Stimulated activated CD8-positive, alpha-beta memory T cell treated with anti-CD3 and anti-CD28 coated beads, Interleukin-4, amount 100 ng/mL, for 1 hour (primary cell): Measurements from ENCODE around the gene MAPK8IP3.
"Not testable (repeated sequence)": the region's sequence is repeated elsewhere in the genome, so short reads cannot be mapped to it uniquely, and the experiment has no call there.

Experiments
- DNase-seq, 2 donors: peaks; one replicate each; pipeline ENCODE4 v3.0.0-alpha.2; 2020; ENCODE audit warnings: low read depth in 2 of 2, low spot score in 1 of 2

Gene MAPK8IP3

DNA sequence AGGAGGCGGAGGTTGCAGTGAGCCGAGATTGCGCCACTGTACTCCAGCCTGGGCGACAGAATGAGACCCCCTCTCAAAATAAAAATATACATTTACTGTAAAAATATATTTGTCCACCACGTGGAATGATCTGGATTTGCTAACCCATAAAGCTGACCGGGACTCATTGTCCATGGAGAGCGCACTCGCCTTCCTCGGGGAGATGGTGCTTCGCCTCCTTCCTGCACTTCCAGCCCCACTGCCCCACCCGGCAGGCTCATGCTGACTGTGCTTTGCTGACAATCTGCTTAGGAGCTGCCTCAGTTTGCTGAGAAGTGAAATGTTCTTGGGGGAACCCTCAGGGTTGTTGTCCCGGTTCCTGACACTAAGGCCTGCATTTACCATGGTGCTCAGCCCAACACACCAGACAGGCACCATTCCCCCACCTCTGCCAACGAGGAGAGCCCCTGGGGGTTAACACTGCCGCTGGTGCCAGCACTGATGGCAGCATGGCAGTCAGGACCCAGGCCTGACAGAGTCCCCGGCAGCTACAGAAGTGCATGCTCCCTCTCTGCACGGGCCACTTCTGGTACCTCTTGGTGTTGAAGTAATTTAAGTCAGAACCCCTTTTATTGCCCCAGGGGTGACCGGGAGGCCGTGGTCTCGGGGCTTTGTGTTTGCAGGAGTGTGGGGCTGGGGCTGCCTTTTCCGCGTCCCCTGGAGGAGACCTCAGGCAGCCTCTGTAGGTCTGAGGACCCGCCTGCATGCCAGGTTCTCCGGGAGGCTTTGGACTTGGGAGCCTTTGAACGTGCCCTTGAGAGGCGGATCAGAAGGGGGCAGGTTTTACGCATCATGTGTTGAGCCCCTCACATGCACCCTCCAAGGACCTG is 79.2 kb downstream of the MAPK8IP3 start:
- DNase-seq = no peak

DNA sequence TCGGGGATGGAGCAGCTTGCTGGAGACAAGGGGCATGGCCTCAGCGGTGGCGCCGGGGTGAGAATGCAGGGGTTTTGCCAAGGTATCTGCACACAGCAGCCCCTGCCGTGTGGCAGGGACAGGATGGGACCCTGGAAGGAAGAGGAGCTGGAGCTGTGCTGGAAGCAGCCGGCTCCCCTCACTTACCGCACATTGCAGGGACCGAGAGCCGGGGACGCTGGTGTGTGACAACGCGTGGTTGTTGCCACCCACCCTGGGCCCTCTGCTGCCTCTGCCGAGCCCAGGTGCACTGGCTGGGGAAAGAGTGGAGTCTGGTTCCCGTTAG is 79.8 kb downstream of the MAPK8IP3 start:
- no peak for DNase-seq

DNA sequence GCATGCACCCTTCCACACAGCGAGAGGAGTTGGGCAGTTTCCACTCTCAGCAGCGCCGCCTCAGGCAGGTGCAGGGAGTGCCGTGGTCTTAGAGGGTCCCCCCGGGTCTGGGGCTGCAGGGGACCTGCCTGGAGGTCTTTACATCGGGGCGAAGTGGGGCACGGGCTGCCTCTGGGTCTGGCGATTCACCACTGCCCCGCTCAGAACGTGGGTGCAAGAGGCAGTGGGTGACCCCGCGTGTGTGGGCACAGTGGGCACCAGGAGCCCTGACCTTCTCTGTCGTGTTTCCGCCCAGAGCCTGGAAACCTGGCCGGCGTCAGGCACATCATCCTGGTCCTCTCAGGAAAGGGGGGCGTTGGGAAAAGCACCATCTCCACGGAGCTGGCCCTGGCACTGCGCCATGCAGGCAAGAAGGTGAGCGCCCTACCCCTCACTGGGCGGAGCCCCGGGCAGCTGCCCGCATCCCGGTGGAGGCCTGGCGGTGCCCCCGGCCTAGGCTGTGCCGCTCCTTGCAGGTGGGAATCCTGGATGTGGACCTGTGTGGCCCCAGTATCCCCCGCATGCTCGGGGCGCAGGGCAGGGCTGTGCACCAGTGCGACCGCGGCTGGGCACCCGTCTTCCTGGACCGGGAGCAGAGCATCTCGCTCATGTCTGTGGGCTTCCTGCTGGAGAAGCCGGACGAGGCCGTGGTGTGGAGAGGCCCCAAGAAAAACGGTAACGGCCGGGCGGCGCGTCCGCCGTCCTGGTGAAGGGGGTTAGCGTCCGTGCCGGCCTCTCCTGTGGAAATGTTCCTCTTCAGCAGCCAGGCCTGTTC is 80.5 kb downstream of the MAPK8IP3 start:
- DNase-seq = no peak

DNA sequence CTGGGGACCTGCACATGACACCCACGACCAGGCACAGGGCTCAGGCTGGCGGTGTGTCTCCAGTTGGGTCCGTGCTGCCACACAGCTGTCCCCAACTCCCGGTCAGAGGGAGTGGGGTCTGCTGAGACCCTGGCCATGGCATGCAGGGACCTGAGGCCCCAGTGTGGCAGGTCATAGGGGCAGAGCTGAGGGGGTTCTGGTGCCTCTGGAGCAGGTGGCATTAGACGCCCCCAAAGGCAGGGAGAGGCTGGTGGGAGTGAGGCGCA is 81.0 kb downstream of the MAPK8IP3 start:
- no peak for DNase-seq

DNA sequence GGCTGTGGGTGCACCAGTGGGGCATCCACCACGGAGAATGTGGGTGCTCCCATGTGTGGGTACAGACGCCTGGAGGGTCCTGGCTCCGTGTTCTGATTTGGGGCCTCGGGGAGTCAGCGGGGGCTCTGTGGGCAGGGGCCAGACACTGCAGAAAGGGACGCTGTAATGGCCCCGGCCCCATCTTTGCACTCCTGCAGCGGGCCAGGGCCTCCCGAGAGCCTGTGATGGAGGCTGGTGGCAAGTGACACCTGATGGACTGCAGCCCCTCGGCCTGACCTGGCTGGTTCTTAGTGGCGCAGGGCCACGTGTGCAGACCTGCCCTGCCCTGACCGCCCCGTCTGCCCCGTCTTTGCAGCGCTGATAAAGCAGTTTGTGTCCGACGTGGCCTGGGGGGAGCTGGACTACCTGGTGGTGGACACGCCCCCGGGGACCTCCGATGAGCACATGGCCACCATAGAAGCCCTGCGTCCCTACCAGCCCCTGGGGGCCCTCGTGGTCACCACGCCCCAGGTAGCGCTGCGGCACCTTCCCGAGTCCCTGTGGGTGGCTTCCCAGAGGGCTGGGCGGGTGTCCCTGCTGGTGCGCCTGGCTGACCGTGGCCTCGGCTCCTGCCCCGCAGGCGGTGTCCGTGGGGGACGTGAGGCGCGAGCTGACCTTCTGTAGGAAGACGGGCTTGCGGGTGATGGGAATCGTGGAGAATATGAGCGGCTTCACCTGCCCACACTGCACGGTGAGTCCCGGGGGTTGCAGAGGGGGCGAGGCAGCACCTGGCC is 81.5 kb downstream of the MAPK8IP3 start:
- no peak for DNase-seq

DNA sequence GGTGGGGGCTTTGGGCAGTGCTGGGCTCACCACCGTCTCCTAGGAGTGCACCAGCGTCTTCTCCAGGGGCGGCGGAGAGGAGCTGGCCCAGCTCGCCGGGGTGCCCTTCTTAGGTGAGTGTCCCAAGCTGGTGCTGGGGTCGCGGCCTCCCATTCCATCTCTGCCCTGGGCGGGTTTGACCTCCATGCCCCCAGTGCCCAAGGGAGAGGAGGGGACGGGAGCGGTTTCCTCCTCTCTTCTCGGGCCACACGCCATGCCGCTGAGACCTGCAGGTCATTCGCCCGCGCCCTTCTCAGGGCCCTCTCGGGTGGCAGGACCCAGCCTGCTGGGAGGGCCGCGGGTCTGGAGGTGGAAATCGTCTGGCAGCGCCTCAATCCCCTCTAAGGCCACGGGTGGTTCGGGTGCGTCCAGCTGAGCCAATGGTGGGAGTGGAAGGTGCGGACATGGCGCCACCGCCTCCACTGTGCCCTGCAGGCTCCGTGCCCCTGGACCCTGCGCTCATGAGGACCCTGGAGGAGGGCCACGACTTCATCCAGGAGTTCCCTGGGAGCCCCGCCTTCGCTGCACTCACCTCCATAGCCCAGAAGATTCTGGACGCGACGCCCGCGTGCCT is 82.2 kb downstream of the MAPK8IP3 start:
- DNase-seq = no peak

DNA sequence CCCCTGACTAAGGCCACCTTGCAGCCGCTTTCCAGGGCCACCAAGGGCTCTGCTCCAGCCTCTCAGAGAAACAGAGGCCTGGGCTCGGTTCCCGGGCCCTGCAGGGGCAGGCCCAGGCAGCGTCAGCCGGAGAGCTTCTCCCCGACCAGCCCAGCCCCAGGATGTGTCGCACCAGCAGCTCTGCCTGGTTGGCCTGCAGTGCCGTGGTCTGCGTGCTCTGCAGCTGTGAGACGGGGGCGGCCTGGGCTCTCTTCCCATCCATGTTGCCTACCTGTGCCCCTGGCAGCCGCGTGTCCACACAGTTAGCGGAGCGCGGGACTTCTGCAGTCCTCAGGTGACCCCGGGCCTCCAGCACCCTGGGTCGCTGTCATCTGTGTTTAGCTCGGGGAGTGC is 82.7 kb downstream of the MAPK8IP3 start:
- DNase-seq = no peak

DNA sequence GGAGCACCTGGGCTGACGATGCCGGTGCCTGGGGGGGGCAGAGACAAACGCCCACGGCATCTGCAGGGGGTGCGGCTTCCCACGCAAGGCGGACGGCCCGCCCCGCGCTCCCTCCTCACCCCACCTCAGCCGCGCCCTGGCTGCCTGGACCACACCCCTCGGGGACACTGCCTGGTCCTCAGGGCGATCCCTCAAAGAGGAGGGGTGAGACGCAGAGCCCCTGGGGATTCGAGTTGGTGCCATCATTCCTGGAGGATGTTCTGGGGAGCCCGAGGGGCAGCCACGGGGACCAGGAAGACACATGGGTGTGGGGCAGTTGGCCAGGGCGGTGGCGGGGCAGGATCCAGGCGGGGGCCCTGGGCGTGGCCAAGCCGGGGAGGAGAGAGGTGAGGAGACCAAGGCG is 83.6 kb downstream of the MAPK8IP3 start:
- DNase-seq = no peak

DNA sequence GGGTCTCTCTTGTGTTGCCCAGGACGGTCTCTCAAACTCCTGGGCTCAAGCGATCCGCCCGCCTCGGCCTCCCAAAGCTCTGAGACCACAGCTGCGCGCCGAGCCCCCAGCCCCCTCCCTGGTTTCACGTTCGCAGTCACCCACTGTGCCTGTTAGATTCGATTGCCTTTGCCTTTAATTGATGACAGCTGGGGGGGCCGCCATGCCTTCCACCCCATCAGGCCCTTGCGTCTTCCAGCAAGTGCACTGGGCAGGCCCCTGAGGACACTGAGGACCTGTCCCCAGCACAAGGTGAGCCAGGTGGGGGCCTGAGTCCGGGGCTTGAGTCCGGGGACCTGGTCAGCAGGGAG is 84.2 kb downstream of the MAPK8IP3 start:
- DNase-seq = no peak

DNA sequence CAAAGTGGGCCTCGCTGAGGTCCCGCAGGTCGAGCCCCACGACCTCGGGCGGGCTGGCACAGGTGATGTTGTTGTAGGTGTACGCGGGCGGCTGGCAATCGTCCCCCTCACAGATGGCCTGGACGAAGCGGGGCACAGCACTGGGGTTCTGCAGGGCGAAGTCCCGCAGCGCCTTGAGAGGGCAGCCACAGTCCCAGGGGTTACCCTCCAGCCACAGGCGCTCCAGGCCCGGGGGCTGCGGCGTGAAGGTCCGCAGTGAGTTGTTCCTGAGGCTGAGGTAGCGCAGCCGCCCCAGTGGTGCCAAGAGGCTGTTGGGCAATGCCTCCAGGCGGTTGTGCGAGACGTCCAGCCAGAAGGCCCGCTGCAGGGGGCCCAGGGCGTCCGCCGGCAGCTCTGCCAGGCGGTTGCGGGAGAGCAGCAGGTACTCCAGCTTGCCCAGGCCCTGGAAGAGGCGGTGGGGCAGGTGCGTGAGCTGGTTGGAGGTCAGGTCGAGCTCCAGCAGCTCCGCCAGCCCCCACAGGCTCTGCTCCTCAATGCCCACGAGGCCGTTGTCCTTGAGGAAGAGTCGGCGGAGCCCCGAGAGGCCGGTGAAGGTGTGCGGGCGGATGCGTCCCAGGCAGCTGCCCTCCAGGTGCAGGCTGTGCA is 84.7 kb downstream of the MAPK8IP3 start:
- DNase-seq = no peak

DNA sequence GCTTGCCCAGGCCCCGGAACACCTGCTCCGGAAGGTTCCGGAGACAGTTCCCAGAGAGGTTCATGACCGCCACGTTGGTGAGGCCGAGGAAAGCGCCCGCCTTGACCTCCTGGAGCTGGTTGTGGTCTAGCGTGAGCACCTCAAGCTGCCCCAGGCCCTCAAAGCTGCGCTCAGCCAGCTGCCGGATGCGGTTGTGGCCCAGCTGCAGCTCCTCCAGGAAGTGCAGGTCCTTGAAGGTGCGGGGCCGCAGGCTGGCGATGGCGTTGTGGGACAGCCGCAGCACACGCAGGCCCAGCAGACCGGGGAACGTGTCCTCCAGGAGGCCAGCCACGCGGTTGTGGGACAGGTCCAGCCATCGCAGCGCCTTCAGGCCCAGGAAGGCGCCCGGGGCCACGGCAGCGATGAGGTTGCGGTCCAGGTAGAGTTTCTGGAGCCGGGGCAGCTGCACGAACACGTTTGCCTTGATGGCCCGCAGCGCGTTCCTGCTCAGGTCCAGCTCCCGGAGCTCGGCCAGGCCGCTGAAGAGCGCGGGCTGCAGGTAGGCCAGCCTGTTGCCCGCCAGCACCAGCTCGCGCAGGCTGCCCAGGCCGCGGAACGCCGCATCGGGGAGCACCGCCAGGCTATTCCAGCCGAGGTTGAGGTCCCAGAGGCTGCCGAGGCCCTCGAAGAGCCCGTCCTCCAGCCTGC is 85.4 kb downstream of the MAPK8IP3 start:
- no peak for DNase-seq

DNA sequence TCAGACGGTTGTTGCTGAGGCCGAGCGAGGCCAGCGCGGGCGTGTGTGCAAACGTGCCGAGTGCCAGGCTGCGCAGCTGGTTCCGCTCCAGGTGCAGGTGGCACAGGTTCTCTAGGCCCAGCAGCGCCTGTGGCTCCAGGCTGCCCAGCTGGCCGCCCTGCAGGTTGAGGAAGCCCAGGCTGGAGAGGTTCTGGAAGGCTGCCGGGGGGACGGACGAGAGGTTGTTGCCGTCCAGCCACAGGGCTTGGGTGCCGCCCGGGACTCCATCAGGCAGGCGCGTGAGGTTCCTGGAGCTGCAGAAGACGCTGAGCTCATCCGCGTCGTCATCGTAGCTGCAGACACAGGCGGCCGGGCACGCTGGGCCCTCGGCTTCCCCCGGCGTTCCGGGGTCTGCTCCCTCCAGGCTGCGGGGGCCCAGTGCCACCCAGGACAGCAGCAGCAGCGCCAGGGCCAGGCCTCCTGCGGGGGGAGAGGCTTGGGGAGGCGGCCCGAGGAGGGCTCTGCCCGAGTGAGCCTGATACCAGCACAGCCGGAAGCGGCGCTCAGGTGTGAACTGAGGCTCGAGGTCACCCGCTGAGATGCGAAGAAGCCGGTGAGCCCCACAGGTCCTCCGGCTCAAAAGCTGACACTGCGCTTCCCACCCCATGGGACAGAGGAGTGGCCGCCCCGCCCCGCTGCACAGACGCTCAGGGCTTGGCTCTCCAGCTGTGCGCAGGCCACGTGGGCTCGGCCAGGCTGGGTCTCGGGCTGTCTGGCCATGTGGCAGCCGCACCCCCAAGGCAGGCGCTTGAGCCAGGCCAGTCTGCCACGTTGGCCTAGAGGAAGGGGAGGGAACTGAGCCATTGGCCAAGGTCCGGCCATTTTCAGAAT is 86.2 kb downstream of the MAPK8IP3 start:
- no peak for DNase-seq

DNA sequence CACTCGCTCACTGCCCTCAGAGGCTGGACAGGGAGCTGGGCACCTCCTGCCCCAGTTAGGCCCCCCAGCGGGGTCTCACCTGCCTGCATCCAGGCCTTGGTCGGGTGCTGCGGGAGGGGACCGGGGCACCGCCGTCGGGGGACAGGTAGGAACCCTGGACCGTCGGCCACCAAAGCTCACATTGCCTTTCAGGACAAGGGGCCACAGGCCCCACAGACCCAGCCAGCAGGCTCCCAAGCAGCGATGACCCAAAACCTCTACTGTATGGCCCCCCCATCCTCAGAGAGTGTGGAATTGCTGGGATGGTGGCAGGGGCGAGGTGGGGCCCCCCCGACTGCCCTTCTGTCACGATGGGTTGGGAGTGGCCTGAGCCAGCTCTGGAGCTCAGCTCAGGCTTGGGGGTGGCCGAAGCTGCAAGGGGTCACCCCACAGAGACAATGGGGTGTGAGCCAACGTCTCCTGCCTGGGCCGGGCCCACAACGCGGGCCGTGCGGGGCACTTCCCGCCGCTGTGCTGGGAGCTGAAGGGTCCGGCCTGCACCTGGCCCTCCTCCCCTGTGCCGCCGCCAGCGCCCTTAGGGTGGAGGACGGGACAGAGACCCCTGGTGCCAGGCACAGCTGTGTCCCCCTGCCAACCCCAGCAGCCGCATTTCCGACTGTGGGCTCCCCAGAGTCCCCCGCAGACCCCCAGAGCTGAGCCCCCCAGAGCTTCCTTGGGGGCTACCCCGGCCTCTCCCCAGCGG is 87.0 kb downstream of the MAPK8IP3 start:
- DNase-seq = no peak

DNA sequence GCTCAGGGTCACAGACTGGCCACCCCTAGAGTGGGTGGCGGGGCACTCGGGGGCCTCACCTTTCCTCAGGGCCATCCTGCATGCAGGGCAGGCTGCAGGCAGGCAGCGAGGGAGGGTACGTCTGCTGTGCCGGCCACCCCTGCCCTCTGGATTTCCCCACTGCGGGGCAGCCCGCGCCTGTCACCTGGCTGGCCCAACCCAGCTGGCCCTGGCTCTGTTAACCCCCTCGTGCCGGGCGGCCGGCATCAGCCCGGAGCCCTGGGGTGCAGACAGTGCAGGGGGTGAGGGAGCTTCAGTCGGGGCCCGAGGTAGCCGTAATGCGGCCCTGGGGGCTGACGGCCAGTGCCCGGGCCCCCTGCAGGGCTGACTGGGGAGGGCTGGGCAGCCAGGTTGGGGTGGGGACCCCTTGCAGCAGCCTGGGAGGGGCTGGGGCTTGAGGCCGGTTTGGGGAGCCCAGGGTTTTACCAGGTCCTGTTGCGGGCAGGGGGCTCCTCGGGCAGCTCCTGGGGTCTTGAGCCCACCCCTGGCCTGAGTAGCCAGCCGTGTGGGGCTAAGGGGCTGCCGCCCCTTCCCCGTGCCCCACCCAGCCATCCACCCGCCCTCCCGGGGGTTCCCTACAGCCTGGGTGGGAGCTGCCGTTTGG is 87.7 kb downstream of the MAPK8IP3 start, which contains the start of gene IGFALS:
IGFALS (minus strand) TSS at position 128 of the 643 bp plus-strand sequence; CDS start at position 75, 53 bp downstream.
- DNase-seq = no peak

DNA sequence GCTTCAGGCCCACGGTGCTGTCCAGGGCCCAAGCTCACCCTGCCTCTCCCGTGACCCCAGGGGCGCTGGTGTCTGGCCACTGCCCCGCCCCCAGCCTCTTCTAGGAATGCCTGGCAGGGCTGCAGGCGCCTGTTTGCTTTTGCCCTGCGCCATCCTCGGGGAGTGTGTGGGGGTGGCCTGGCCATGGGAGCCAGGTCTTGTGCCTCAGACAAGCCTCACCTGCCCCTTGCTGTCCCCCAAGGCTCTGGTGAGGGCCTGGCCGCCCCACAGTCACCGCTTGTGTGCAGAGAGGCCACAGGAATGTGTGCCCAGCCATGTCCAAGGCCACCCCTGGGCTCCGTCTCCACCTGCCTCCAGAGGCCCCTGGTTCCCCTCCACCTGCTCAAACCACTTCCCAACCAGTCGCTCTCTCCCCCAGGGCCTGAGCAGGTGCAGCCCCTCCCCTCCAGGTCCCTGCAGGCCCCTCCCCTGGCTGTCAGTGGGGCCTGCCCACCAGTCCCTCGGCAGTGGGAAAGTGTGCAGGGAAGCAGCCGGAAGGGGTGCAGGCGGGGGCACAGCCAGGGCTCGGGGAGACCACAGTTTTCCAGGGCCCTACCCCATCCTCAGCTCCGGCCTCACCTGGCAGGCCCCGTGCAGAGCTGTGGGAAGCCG is 88.4 kb downstream of the MAPK8IP3 start:
- DNase-seq = no peak

DNA sequence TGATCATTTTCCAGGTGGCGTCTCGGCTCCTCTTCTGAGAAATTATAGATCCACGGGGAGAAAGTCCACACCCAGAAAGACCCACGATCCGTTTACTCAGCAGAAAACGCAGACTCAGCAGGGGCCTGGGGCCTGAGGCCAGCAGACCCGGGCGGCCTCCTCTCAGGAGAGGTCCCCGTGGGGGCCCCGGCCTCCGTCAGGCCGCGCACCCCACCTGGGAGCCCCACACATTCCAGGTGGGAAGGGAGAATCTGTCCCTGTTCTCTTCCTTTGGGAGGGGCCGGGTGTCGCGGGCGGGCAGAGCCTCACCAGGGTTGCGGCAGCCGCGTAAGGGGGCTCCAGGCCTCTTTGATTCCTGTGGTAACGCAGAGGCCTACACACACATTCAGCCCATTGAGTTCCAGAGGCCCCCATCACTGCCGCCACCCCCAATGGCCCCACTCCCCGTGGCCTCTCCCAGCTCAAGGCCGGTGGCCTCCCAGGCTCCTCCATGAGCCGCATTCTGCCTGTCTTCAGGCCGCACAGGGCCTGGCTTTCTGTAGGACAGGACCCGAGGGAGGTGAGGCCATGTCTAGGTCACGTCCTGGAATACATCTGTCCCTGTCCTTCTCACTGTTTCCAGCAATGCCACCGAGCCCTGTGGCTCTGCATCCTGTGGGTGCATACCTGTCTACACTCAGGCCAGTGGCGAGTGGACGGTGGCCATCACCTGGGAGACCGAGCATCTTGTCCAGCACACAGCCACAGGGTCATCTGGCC is 89.1 kb downstream of the MAPK8IP3 start:
- DNase-seq = no peak

DNA sequence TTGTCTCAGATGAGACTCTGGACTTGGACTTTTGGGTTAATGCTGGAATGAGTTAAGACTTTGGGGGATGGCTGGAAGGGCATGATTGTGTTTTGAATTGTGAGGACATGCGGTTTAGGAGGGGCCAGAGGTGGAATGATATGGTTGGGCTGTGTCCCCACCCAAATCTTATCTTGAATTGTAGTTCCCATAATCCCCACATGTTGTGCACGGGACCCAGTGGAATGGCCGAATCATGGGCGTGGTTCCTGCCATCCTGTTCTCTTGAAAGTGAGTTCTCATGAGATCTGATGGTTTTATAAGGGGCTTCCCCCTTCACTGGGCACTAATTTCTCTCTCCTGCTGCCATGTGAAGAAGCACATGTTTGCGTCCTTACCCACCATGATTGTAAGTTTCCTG is 93.3 kb downstream of the MAPK8IP3 start:
- not testable (repeated sequence) for DNase-seq
